Parathyroid adenoma (tissue), 2 donors: ENCODE data around the gene RPGRIP1.
A peak's percentile ranks its signal among the peaks of the same experiment; 100 is the strongest.

Experiments used
- H2AFZ ChIP-seq: fragments of 300-600 bp; sonication (generic); one replicate; pipeline ENCODE4 v1.7.0; 2017; ENCODE audit warnings: antibody characterized with exemption, mild to moderate bottlenecking
- H3K27ac ChIP-seq: fragments of 300-600 bp; sonication (generic); one replicate; pipeline ENCODE4 v1.7.0; 2017
- H3K27me3 ChIP-seq: fragments of 300-600 bp; sonication (generic); one replicate; pipeline ENCODE4 v1.7.0; 2017; ENCODE audit warnings: low read length; ENCODE audit not compliant: control insufficient read depth, insufficient read depth
- H3K36me3 ChIP-seq: fragments of 300-600 bp; sonication (generic); one replicate; pipeline ENCODE4 v1.7.0; 2017; ENCODE audit warnings: low read length; ENCODE audit not compliant: control insufficient read depth, insufficient read depth
- H3K4me1 ChIP-seq: fragments of 300-600 bp; sonication (generic); one replicate; pipeline ENCODE4 v1.7.0; 2017; ENCODE audit warnings: control low read depth
- H3K4me2 ChIP-seq: fragments of 300-600 bp; sonication (generic); one replicate; pipeline ENCODE4 v1.7.0; 2017; ENCODE audit warnings: low read length
- H3K4me3 ChIP-seq: fragments of 300-600 bp; sonication (generic); one replicate; pipeline ENCODE4 v1.7.0; 2017; ENCODE audit warnings: low read depth, low read length
- H3K79me2 ChIP-seq: fragments of 300-600 bp; sonication (generic); one replicate; pipeline ENCODE4 v1.7.0; 2017; ENCODE audit warnings: control low read depth
- H3K9ac ChIP-seq: fragments of 300-600 bp; sonication (generic); one replicate; pipeline ENCODE4 v1.7.0; 2017; ENCODE audit warnings: mild to moderate bottlenecking
- H3K9me3 ChIP-seq: fragments of 300-600 bp; sonication (generic); one replicate; pipeline ENCODE4 v1.7.0; 2017; ENCODE audit warnings: low read length; ENCODE audit not compliant: control insufficient read depth
- CTCF ChIP-seq: fragments of 300-600 bp; sonication (generic); IDR thresholded peaks from one replicate; pipeline ENCODE4 v1.7.0; 2017; ENCODE audit warnings: antibody characterized with exemption, mild to moderate bottlenecking
- donor health status: primary hyperparathyroidism.

The RPGRIP1 gene

GRCh38 chr14:21236948-21237797, 42.7 kb upstream of the RPGRIP1 start:
- H3K36me3 ChIP-seq: no peaks in the 10 kb centered on the region
- no peak overlapping the region for H3K9ac ChIP-seq
- H3K4me3 ChIP-seq: no peak overlapping the region
- H3K79me2 ChIP-seq: peaks cover 79% of the 10 kb centered on the region
- TF ChIP-seq CTCF: no peak
- H2AFZ ChIP-seq: no peak overlapping the region
- H3K9me3 ChIP-seq: no peaks in the 10 kb centered on the region
- no peak overlapping the region for H3K4me2 ChIP-seq
- H3K27me3 ChIP-seq: no peaks in the 10 kb centered on the region
- H3K27ac ChIP-seq: no peak overlapping the region
- peaks cover 8% of the 10 kb centered on the region for H3K4me1 ChIP-seq

GRCh38 chr14:21238823-21239518, 40.9 kb upstream of the RPGRIP1 start:
- Histone ChIP-seq H2AFZ (no peak overlapping the region), H3K9ac (no peak overlapping the region), H3K27me3 (no peaks in the 10 kb centered on the region), H3K36me3 (no peaks in the 10 kb centered on the region), H3K79me2 (peaks cover 74% of the 10 kb centered on the region), H3K4me1 (peaks cover 8% of the 10 kb centered on the region), H3K9me3 (no peaks in the 10 kb centered on the region), H3K4me3 (no peak overlapping the region), H3K4me2 (no peak overlapping the region), H3K27ac (no peak overlapping the region)
- TF ChIP-seq CTCF: no peak

DNA sequence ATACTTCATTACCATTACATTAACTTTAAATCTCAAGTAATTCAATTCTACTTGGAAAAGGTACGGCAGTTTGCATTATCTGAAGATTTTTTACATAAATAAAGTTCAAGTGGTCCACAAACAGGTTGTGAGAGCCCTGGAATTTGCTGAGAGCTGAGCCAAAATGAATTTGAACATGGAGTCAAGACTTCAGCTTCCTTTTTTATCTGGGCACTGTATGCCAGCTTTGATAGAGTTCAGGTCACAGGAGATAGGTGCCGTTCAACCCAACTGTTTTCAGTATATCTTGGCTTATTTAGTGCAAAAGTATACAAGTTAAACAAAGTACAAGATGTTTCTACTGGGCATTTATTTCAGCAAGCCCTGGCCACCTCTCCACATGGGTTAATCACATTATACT, 39.5 kb upstream of the RPGRIP1 start:
- Histone ChIP-seq H3K27me3 (no peaks in the 10 kb centered on the region), H3K4me3 (no peak overlapping the region), H3K9me3 (no peaks in the 10 kb centered on the region), H3K4me1 (peaks cover 8% of the 10 kb centered on the region), H3K9ac (no peak overlapping the region), H3K27ac (no peak overlapping the region), H3K4me2 (no peak overlapping the region), H3K36me3 (no peaks in the 10 kb centered on the region), H3K79me2 (peaks cover 77% of the 10 kb centered on the region), H2AFZ (no peak overlapping the region)
- no peak for TF ChIP-seq CTCF

GRCh38 chr14:21241218-21241819, 38.6 kb upstream of the RPGRIP1 start:
- Histone ChIP-seq H3K4me2 (no peak overlapping the region), H3K4me1 (peaks cover 6% of the 10 kb centered on the region), H3K9ac (no peak overlapping the region), H3K36me3 (no peaks in the 10 kb centered on the region), H2AFZ (no peak overlapping the region), H3K79me2 (peaks cover 78% of the 10 kb centered on the region), H3K27ac (no peak overlapping the region), H3K4me3 (no peak overlapping the region), H3K9me3 (no peaks in the 10 kb centered on the region), H3K27me3 (no peaks in the 10 kb centered on the region)
- peak; percentile 46 for TF ChIP-seq CTCF
